HS-5 (cell line): Measurements from ENCODE around the gene ADARB1.
A peak's percentile ranks its signal among the peaks of the same experiment; 100 is the strongest.

Source experiments
- DNase-seq: peaks from one replicate; pipeline ENCODE4 v3.0.0-alpha.2; 2012; ENCODE audit warnings: low read depth

ADARB1 gene

GRCh38 chr21:45207839-45208626, 133.7 kb downstream of the ADARB1 start:
- DNase-seq = no peak

- DNase-seq = no peak
Observed at GRCh38 chr21:45208627-45208951, 134.2 kb downstream of the ADARB1 start.

- DNase-seq = peak; percentile 20
Observed at GRCh38 chr21:45209046-45209445, 134.7 kb downstream of the ADARB1 start.

- DNase-seq = no peak
Observed at GRCh38 chr21:45209685-45210284, 135.4 kb downstream of the ADARB1 start.

GRCh38 chr21:45210461-45210983, 136.1 kb downstream of the ADARB1 start:
- no peak for DNase-seq

GRCh38 chr21:45211661-45212060, 137.3 kb downstream of the ADARB1 start:
- no peak for DNase-seq

GRCh38 chr21:45213392-45213791, 139.0 kb downstream of the ADARB1 start:
- DNase-seq = no peak

GRCh38 chr21:45215213-45215612, 140.8 kb downstream of the ADARB1 start:
- DNase-seq = no peak

- DNase-seq = no peak
Observed at GRCh38 chr21:45217010-45217409, 142.6 kb downstream of the ADARB1 start.

- no peak for DNase-seq
Observed at GRCh38 chr21:45219517-45219916, 145.1 kb downstream of the ADARB1 start.

GRCh38 chr21:45220071-45220481, 145.7 kb downstream of the ADARB1 start:
- no peak for DNase-seq

- DNase-seq = no peak
Observed at GRCh38 chr21:45220714-45221490, 146.5 kb downstream of the ADARB1 start.

- DNase-seq = no peak
Observed at GRCh38 chr21:45222001-45222400, 147.6 kb downstream of the ADARB1 start.

- DNase-seq = no peak
Observed at GRCh38 chr21:45223236-45224185, 149.1 kb downstream of the ADARB1 start.

GRCh38 chr21:45224189-45224938, 150.0 kb downstream of the ADARB1 start:
- DNase-seq = no peak

GRCh38 chr21:45225041-45225740, 150.8 kb downstream of the ADARB1 start:
- DNase-seq = no peak

- DNase-seq = no peak
Observed at GRCh38 chr21:45225741-45226327, 151.5 kb downstream of the ADARB1 start.

GRCh38 chr21:45226540-45227326, 152.4 kb downstream of the ADARB1 start:
- DNase-seq = peak; percentile 9

- no peak for DNase-seq
Observed at GRCh38 chr21:45227735-45228134, 153.4 kb downstream of the ADARB1 start.
